ENCODE results near the gene EPYC. TPM values are rescaled to one million over a fixed set of nuclear protein-coding genes. Genes with fewer than 3 reads are reported as not detected.

EPYC gene
- total RNA-seq, 2 experiments from 2014 or later = not detected

- Mint-ChIP-seq H3K36me3 (ENCODE audit: low read depth) (no peaks in the 10 kb centered on the region), H3K9me3 (no peaks in the 10 kb centered on the region), H3K4me3 (no peak overlapping the region), H3K4me1 (no peaks in the 10 kb centered on the region), H3K27me3 (peaks cover 2% of the 10 kb centered on the region), H3K27ac (no peak overlapping the region)
- POLR2A ChIA-PET = no interaction called here
- CTCF ChIA-PET = interaction anchor here (0.6 kb wide), 1 partner anchor 16 kb away, joined by 3 read pairs; no protein-coding TSS in a partner anchor
- DNase-seq = no peak
These were observed 43.6 kb downstream of the EPYC start for GRCh38 chr12:90961154-90961553.

GRCh38 chr12:90959538-90960139, 45.1 kb downstream of the EPYC start:
- Mint-ChIP-seq H3K4me1 (no peaks in the 10 kb centered on the region), H3K27ac (no peak overlapping the region), H3K4me3 (no peak overlapping the region), H3K27me3 (peaks cover 2% of the 10 kb centered on the region), H3K36me3 (ENCODE audit: low read depth) (no peaks in the 10 kb centered on the region), H3K9me3 (no peaks in the 10 kb centered on the region)
- ChIA-PET POLR2A (no interaction called here), CTCF (interaction anchor here (0.9 kb wide), 1 partner anchor 14 kb away, joined by 4 read pairs; no protein-coding TSS in a partner anchor)
- DNase-seq = peak; percentile 26

- Mint-ChIP-seq H3K4me1 (no peaks in the 10 kb centered on the region), H3K27ac (no peak overlapping the region), H3K27me3 (peaks cover 2% of the 10 kb centered on the region), H3K9me3 (no peaks in the 10 kb centered on the region), H3K36me3 (ENCODE audit: low read depth) (no peaks in the 10 kb centered on the region), H3K4me3 (no peak overlapping the region)
- POLR2A ChIA-PET = no interaction called here
- CTCF ChIA-PET = interaction anchor here (0.9 kb wide), 1 partner anchor 13 kb away, joined by 3 read pairs; no protein-coding TSS in a partner anchor
- no peak for DNase-seq
These were observed 45.7 kb downstream of the EPYC start for GRCh38 chr12:90959032-90959431.

- Mint-ChIP-seq H3K27ac (no peak overlapping the region), H3K4me1 (no peaks in the 10 kb centered on the region), H3K9me3 (no peaks in the 10 kb centered on the region), H3K4me3 (no peak overlapping the region), H3K36me3 (ENCODE audit: low read depth) (no peaks in the 10 kb centered on the region), H3K27me3 (peaks cover 2% of the 10 kb centered on the region)
- DNase-seq = no peak
- POLR2A ChIA-PET = no interaction called here
- CTCF ChIA-PET = interaction anchor here (0.9 to 1.3 kb wide), 2 partner anchors 12 to 13 kb away, joined by 3 to 4 read pairs; no protein-coding TSS in a partner anchor
These were observed 46.4 kb downstream of the EPYC start for GRCh38 chr12:90958347-90958746.

- CTCF ChIA-PET = interaction anchor here (0.6 kb wide), 2 partner anchors 10 to 29 kb away, joined by 3 read pairs; no protein-coding TSS in a partner anchor
- POLR2A ChIA-PET = no interaction called here
- no peaks in the 10 kb centered on the region for H3K4me1 Mint-ChIP-seq
- H3K27ac Mint-ChIP-seq = no peak within 1 kb of the TSS
- peaks cover 2% of the 10 kb centered on the region for H3K27me3 Mint-ChIP-seq
- H3K9me3 Mint-ChIP-seq = no peaks in the 10 kb centered on the region
- H3K36me3 Mint-ChIP-seq (ENCODE audit: low read depth) = no peaks in the 10 kb centered on the region
- H3K4me3 Mint-ChIP-seq = no peak within 1 kb of the TSS
- no peak for DNase-seq
These were observed 49.9 kb downstream of the EPYC start, which contains the start of gene CCER1 for GRCh38 chr12:90954921-90955320. Gene CCER1 (minus strand): TSS chr12:90955176. CDS start chr12:90954742, 434 bp downstream.

GRCh38 chr12:90954428-90954827, 50.3 kb downstream of the EPYC start:
- no peak overlapping the region for H3K4me3 Mint-ChIP-seq
- ChIA-PET POLR2A (no interaction called here), CTCF (interaction anchor here (0.6 kb wide), 1 partner anchor 28 kb away, joined by 3 read pairs; no protein-coding TSS in a partner anchor)
- no peaks in the 10 kb centered on the region for H3K27me3 Mint-ChIP-seq
- H3K27ac Mint-ChIP-seq = no peak overlapping the region
- no peak for DNase-seq
- H3K36me3 Mint-ChIP-seq (ENCODE audit: low read depth) = no peaks in the 10 kb centered on the region
- H3K4me1 Mint-ChIP-seq = no peaks in the 10 kb centered on the region
- H3K9me3 Mint-ChIP-seq = no peaks in the 10 kb centered on the region

- H3K9me3 Mint-ChIP-seq = no peaks in the 10 kb centered on the region
- no peak for DNase-seq
- CTCF ChIA-PET = no interaction called here
These were observed 50.8 kb downstream of the EPYC start for GRCh38 chr12:90953956-90954421.

GRCh38 chr12:90951432-90952105, 53.2 kb downstream of the EPYC start:
- H3K9me3 Mint-ChIP-seq = no peaks in the 10 kb centered on the region
- H3K4me1 Mint-ChIP-seq = no peaks in the 10 kb centered on the region
- CTCF ChIA-PET = interaction anchor here (0.7 kb wide), 1 partner anchor 157 kb away, joined by 3 read pairs; no protein-coding TSS in a partner anchor
- H3K36me3 Mint-ChIP-seq (ENCODE audit: low read depth) = no peaks in the 10 kb centered on the region
- H3K27me3 Mint-ChIP-seq = no peaks in the 10 kb centered on the region
- POLR2A ChIA-PET = no interaction called here
- H3K4me3 Mint-ChIP-seq = no peak overlapping the region
- no peak for DNase-seq
- no peak overlapping the region for H3K27ac Mint-ChIP-seq

More at GRCh38 chr12:90953956-90954421, 50.8 kb downstream of the EPYC start:
- Mint-ChIP-seq H3K27me3 (no peaks in the 10 kb centered on the region), H3K4me3 (no peak overlapping the region), H3K27ac (no peak overlapping the region), H3K36me3 (ENCODE audit: low read depth) (no peaks in the 10 kb centered on the region), H3K4me1 (no peaks in the 10 kb centered on the region)
- POLR2A ChIA-PET = no interaction called here

- Mint-ChIP-seq H3K27me3 (no peaks in the 10 kb centered on the region), H3K27ac (no peak overlapping the region), H3K4me3 (no peak overlapping the region), H3K36me3 (ENCODE audit: low read depth) (no peaks in the 10 kb centered on the region), H3K4me1 (no peaks in the 10 kb centered on the region), H3K9me3 (no peaks in the 10 kb centered on the region)
- CTCF ChIA-PET = no interaction called here
- DNase-seq = no peak
- POLR2A ChIA-PET = no interaction called here
These were observed 56.9 kb downstream of the EPYC start for GRCh38 chr12:90947869-90948268.

GRCh38 chr12:90945070-90945649, 59.6 kb downstream of the EPYC start:
- Mint-ChIP-seq H3K4me1 (no peaks in the 10 kb centered on the region), H3K27ac (no peak overlapping the region), H3K36me3 (ENCODE audit: low read depth) (no peaks in the 10 kb centered on the region), H3K27me3 (peaks cover 4% of the 10 kb centered on the region), H3K9me3 (no peaks in the 10 kb centered on the region), H3K4me3 (no peak overlapping the region)
- no peak for DNase-seq
- POLR2A ChIA-PET = no interaction called here
- CTCF ChIA-PET = interaction anchor here (0.5 to 1.6 kb wide), 10 partner anchors 8 to 536 kb away, joined by 3 to 4 read pairs (median 3); no protein-coding TSS in a partner anchor

GRCh38 chr12:90943255-90943654, 61.5 kb downstream of the EPYC start:
- Mint-ChIP-seq H3K27me3 (peaks cover 4% of the 10 kb centered on the region), H3K4me3 (no peak overlapping the region), H3K27ac (no peak overlapping the region), H3K4me1 (no peaks in the 10 kb centered on the region), H3K36me3 (ENCODE audit: low read depth) (no peaks in the 10 kb centered on the region), H3K9me3 (no peaks in the 10 kb centered on the region)
- CTCF ChIA-PET = no interaction called here
- POLR2A ChIA-PET = no interaction called here
- DNase-seq = no peak

GRCh38 chr12:90940872-90941499, 63.8 kb downstream of the EPYC start:
- peaks cover 4% of the 10 kb centered on the region for H3K27me3 Mint-ChIP-seq
- no peak for DNase-seq
- H3K4me1 Mint-ChIP-seq = no peaks in the 10 kb centered on the region
- H3K27ac Mint-ChIP-seq = no peak overlapping the region
- POLR2A ChIA-PET = no interaction called here
- CTCF ChIA-PET = interaction anchor here (0.6 to 0.9 kb wide), 2 partner anchors 8 to 16 kb away, joined by 3 read pairs; no protein-coding TSS in a partner anchor
- H3K4me3 Mint-ChIP-seq = no peak overlapping the region
- no peaks in the 10 kb centered on the region for H3K9me3 Mint-ChIP-seq
- H3K36me3 Mint-ChIP-seq (ENCODE audit: low read depth) = no peaks in the 10 kb centered on the region

GRCh38 chr12:90939382-90939781, 65.4 kb downstream of the EPYC start:
- no peak overlapping the region for H3K4me3 Mint-ChIP-seq
- CTCF ChIA-PET = no interaction called here

More at GRCh38 chr12:90939382-90939781, 65.4 kb downstream of the EPYC start:
- Mint-ChIP-seq H3K27me3 (peaks cover 6% of the 10 kb centered on the region), H3K27ac (no peak overlapping the region), H3K36me3 (ENCODE audit: low read depth) (no peaks in the 10 kb centered on the region), H3K9me3 (no peaks in the 10 kb centered on the region), H3K4me1 (no peaks in the 10 kb centered on the region)
- DNase-seq = no peak
- POLR2A ChIA-PET = no interaction called here
